NCI-H2196 (cell line): ENCODE measurements around the gene CSF3.
"Not testable (repeated sequence)": the region's sequence is repeated elsewhere in the genome, so short reads cannot be mapped to it uniquely, and the experiment has no call there.

ENCODE experiments used
- DNase-seq: peaks from one replicate; lab custom pipeline; 2025; ENCODE audit not compliant: unreplicated experiment; lab: John Stamatoyannopoulos, UW

Gene CSF3

GRCh38 chr17:39996800-39997199 lies 18.4 kb upstream of the CSF3 start:
- no peak for DNase-seq

DNA sequence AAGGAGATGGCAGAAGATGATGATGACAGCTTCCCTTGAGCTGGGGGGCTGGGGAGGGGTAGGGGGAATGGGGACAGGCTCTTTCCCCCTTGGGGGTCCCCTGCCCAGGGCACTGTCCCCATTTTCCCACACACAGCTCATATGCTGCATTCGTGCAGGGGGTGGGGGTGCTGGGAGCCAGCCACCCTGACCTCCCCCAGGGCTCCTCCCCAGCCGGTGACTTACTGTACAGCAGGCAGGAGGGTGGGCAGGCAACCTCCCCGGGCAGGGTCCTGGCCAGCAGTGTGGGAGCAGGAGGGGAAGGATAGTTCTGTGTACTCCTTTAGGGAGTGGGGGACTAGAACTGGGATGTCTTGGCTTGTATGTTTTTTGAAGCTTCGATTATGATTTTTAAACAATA lies 17.7 kb upstream of the CSF3 start:
- DNase-seq = no peak

- DNase-seq = no peak
Measured at GRCh38 chr17:39999067-39999466, 16.2 kb upstream of the CSF3 start.

DNA sequence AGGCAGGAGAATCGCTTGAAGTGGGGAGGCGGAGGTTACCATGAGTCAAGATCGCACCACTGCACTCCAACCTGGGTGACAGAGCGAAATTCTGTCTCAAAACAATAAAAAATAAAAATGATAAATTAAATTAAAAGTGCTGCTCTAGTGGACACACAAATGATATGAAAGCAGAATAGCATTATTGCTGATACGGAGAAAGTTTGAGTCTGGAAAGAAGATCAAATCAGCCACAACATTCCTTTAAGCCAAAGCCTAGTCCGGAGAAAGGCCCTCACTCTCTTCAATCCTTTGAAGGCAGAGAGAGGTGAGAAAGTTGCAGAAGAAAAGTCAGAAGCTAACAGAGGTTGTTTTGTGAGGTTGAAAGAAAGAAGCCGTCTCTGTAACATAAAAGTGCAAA lies 15.1 kb upstream of the CSF3 start:
- DNase-seq = no peak

- not testable (repeated sequence) for DNase-seq
Measured at GRCh38 chr17:40001335-40001734, 13.9 kb upstream of the CSF3 start.

DNA sequence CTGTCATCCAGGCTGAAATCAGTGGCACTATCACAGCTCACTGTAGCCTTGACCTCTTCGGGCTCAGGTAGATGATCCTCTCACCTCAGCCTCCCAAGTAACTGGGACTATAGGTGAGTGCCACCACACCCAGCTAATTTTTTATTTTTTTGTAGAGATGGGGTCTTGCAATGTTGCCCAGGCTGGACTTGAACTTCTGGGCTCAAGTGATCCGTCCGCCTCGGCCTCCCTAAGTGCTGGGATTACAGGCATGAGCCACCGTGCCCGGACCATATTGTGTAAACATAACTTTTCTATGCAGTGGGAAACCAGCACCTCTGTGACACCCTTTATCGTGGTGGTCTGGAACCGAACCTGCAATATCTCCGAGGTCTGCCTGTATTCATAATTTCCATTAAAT lies 11.2 kb upstream of the CSF3 start:
- no peak for DNase-seq

DNA sequence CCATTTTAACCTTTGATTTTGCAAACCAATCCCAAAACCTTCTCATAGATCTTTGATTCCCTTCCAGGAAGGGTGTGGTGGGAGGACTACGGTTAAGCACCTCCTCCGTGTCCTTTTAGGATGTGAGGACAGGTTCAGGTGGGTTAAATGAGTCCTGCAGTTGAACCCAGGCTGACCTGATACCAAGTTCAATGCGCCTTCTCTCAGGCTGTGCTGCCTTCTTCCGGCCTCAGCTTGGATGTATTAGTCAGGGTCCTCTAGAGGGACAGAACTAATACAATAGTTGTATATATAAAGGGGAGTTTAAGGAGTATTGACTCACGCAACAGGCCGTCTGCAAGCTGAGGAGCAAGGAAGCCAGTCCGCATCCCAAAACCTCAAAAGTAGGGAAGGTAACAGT lies 10.5 kb upstream of the CSF3 start:
- DNase-seq = no peak

DNA sequence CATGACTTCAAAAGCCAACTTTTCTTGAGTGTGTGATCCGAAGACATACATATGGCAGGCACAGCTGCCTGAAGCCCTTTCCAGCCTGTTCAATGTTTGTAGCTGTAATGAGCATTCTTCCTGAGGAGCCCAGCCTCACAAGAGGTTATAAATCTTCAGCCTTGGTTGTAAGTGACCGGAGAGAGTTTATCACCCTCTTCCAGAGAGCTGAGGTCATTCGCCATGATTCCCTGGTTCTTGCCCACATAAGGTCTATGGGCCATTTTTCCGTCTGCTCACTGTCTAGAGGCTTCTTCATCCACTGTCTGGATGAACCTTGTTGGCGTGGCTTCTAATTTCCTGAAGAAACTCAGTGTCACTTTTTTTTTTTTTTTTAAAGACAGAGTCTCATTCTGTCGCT lies 9.7 kb upstream of the CSF3 start:
- DNase-seq = no peak

DNA sequence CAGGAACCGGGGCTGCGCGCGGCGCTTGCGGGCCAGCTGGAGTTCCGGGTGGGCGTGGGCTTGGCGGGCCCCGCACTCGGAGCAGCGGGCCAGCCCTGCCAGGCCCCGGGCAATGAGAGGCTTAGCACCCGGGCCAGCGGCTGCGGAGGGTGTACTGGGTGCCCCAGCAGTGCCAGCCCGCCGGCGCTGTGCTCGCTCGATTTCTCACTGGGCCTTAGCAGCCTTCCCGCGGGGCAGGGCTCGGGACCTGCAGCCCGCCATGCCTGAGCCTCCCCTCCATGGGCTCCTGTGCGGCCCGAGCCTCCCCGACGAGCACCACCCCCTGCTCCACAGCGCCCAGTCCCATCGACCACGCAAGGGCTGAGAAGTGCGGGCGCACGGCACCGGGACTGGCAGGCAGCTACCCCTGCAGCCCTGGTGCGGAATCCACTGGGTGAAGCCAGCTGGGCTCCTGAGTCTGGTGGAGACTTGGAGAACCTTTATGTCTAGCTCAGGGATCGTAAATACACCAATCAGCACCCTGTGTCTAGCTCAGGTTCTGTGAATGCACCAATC lies 4.2 kb upstream of the CSF3 start:
- DNase-seq = not testable (repeated sequence)

- DNase-seq = not testable (repeated sequence)
Measured at GRCh38 chr17:40012017-40012647, 3.1 kb upstream of the CSF3 start.

GRCh38 chr17:40014375-40014980 lies 762 bp upstream of the CSF3 start:
- no peak for DNase-seq

DNA sequence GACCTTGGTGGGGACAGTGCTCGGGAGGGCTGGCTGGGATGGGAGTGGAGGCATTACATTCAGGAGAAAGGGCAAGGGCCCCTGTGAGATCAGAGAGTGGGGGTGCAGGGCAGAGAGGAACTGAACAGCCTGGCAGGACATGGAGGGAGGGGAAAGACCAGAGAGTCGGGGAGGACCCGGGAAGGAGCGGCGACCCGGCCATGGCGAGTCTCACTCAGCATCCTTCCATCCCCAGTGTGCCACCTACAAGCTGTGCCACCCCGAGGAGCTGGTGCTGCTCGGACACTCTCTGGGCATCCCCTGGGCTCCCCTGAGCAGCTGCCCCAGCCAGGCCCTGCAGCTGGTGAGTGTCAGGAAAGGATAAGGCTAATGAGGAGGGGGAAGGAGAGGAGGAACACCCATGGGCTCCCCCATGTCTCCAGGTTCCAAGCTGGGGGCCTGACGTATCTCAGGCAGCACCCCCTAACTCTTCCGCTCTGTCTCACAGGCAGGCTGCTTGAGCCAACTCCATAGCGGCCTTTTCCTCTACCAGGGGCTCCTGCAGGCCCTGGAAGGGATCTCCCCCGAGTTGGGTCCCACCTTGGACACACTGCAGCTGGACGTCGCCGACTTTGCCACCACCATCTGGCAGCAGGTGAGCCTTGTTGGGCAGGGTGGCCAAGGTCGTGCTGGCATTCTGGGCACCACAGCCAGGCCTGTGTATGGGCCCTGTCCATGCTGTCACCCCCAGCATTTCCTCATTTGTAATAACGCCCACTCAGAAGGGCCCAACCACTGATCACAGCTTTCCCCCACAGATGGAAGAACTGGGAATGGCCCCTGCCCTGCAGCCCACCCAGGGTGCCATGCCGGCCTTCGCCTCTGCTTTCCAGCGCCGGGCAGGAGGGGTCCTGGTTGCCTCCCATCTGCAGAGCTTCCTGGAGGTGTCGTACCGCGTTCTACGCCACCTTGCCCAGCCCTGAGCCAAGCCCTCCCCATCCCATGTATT lies 1.1 kb downstream of the CSF3 start:
- no peak for DNase-seq

- no peak for DNase-seq
Measured at GRCh38 chr17:40017422-40018080, 2.3 kb downstream of the CSF3 start.

DNA sequence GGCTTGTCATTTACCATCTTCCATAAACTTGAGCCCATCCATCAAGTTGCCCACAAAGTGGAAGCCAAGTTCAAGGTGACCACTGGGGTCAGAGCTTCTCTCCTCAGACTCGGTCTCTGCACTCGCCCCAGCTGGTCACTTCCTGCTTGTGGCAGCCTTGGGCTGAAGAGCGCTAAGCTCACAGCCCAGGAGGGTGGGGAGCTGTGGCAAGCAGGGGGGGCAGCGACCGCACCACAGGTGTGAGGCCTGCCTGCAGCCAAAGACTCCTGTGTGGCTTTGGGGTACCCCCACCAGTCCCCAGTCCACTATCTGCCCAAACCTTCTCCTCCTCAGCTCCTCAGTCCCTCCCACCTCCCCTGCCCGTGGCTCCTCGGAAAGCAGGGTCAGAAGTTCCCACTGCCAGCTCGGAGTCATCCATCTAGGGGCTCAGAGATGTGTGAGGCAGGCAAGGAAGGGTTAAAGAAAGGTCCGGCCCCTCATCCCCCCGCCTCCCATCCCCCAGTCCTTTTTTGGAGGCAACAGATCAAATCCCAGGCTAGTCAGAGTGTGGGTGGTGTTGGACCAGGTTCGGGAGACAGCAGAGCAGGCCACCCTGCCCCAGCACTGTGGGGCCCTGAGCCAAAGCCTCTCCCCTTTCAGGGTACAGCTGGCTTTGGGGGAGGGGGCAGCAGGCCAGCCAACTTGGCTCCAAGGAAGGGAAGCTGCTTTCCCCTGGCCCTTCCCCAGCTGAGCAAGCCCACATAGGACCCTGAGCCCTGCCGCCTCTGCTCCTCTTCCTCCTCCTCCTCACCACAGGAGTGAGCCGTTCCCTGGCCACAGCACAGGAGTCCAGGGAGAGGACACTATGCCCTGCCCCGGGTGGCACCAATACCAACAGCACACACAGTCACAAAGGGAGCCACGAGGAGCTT lies 3.2 kb downstream of the CSF3 start:
- no peak for DNase-seq

- no peak for DNase-seq
Measured at GRCh38 chr17:40019140-40019991, 4.1 kb downstream of the CSF3 start.

GRCh38 chr17:40020146-40020545 lies 4.9 kb downstream of the CSF3 start:
- no peak for DNase-seq

- DNase-seq = no peak
Measured at GRCh38 chr17:40021451-40021971, 6.3 kb downstream of the CSF3 start.

- no peak for DNase-seq
Measured at GRCh38 chr17:40022497-40022896, 7.3 kb downstream of the CSF3 start.
